ENCODE data around the gene SSTR3.
"Not testable (repeated sequence)": the region's sequence is repeated elsewhere in the genome, so short reads cannot be mapped to it uniquely, and the experiment has no call there.

Gene SSTR3

GRCh38 chr22:37181681-37182080, 30.6 kb downstream of the SSTR3 start:
- DNase-seq (ENCODE audit: low read depth in 3 of 3) = no peak

GRCh38 chr22:37180531-37181231, 31.6 kb downstream of the SSTR3 start:
- no peak for DNase-seq (ENCODE audit: low read depth in 3 of 3)

- DNase-seq (ENCODE audit: low read depth in 3 of 3) = no peak
These were observed 32.5 kb downstream of the SSTR3 start for GRCh38 chr22:37179622-37180420.

- no peak for DNase-seq (ENCODE audit: low read depth in 3 of 3)
These were observed 33.2 kb downstream of the SSTR3 start for GRCh38 chr22:37179126-37179470.

- DNase-seq (ENCODE audit: low read depth in 3 of 3) = no peak
These were observed 33.7 kb downstream of the SSTR3 start for GRCh38 chr22:37178350-37179125.

GRCh38 chr22:37177755-37178154, 34.5 kb downstream of the SSTR3 start:
- no peak for DNase-seq (ENCODE audit: low read depth in 3 of 3)

- no peak for DNase-seq (ENCODE audit: low read depth in 3 of 3)
These were observed 35.1 kb downstream of the SSTR3 start for GRCh38 chr22:37177221-37177620.

GRCh38 chr22:37176464-37177061, 35.7 kb downstream of the SSTR3 start:
- DNase-seq (ENCODE audit: low read depth in 3 of 3) = no peak

GRCh38 chr22:37175414-37176281, 36.6 kb downstream of the SSTR3 start:
- DNase-seq (ENCODE audit: low read depth in 3 of 3) = no peak

- no peak for DNase-seq (ENCODE audit: low read depth in 3 of 3)
These were observed 37.3 kb downstream of the SSTR3 start for GRCh38 chr22:37174964-37175363.

GRCh38 chr22:37173709-37174108, 38.6 kb downstream of the SSTR3 start:
- DNase-seq (ENCODE audit: low read depth in 3 of 3) = no peak

GRCh38 chr22:37172266-37173245, 39.7 kb downstream of the SSTR3 start:
- no peak for DNase-seq (ENCODE audit: low read depth in 3 of 3)

GRCh38 chr22:37171662-37172061, 40.6 kb downstream of the SSTR3 start:
- DNase-seq (ENCODE audit: low read depth in 3 of 3) = no peak

- not testable (repeated sequence) for DNase-seq (ENCODE audit: low read depth in 3 of 3)
These were observed 41.4 kb downstream of the SSTR3 start for GRCh38 chr22:37170689-37171405.

GRCh38 chr22:37169947-37170688, 42.2 kb downstream of the SSTR3 start:
- DNase-seq (ENCODE audit: low read depth in 3 of 3) = no peak

GRCh38 chr22:37169406-37169805, 42.9 kb downstream of the SSTR3 start:
- no peak for DNase-seq (ENCODE audit: low read depth in 3 of 3)

- no peak for DNase-seq (ENCODE audit: low read depth in 3 of 3)
These were observed 44.2 kb downstream of the SSTR3 start for GRCh38 chr22:37167981-37168647.
